Colon (tissue), 2 donors: Measurements from ENCODE around the gene TYK2.

Source experiments
- FAIRE-seq: peaks from 2 replicates; lab custom pipeline; 2012; peaks lifted over from hg19 to GRCh38; lab: Jason Lieb, UNC
- donor health status: control.
- donor health status: control.

Gene TYK2

GRCh38 chr19:10333758-10334587 lies 46.4 kb downstream of the TYK2 start:
- no peak for FAIRE-seq

GRCh38 chr19:10332965-10333757 lies 47.2 kb downstream of the TYK2 start, which contains the start of gene RAVER1:
TSS of gene RAVER1 (minus strand) at chr19:10333529. CDS start at chr19:10333507, 22 bp downstream.
- FAIRE-seq = no peak

- no peak for FAIRE-seq
Measured at GRCh38 chr19:10332158-10332964, 48.0 kb downstream of the TYK2 start.

GRCh38 chr19:10329555-10329954 lies 50.8 kb downstream of the TYK2 start:
- FAIRE-seq = no peak

- FAIRE-seq = no peak
Measured at GRCh38 chr19:10328558-10329429, 51.6 kb downstream of the TYK2 start.

GRCh38 chr19:10327793-10328192 lies 52.6 kb downstream of the TYK2 start:
- no peak for FAIRE-seq

GRCh38 chr19:10325732-10326131 lies 54.6 kb downstream of the TYK2 start:
- FAIRE-seq = no peak

GRCh38 chr19:10321874-10322835 lies 58.2 kb downstream of the TYK2 start:
- FAIRE-seq = no peak

GRCh38 chr19:10321417-10321797 lies 59.0 kb downstream of the TYK2 start:
- FAIRE-seq = no peak

GRCh38 chr19:10320602-10321416 lies 59.6 kb downstream of the TYK2 start:
- FAIRE-seq = no peak

GRCh38 chr19:10318807-10319682 lies 61.3 kb downstream of the TYK2 start:
- FAIRE-seq = no peak

GRCh38 chr19:10317857-10318462 lies 62.4 kb downstream of the TYK2 start:
- FAIRE-seq = no peak

GRCh38 chr19:10317045-10317856 lies 63.1 kb downstream of the TYK2 start:
- no peak for FAIRE-seq

GRCh38 chr19:10316229-10317044 lies 63.9 kb downstream of the TYK2 start:
- FAIRE-seq = no peak

- FAIRE-seq = no peak
Measured at GRCh38 chr19:10315335-10316214, 64.8 kb downstream of the TYK2 start, which contains the start of gene FDX2. TSS of gene FDX2 (minus strand) at chr19:10316015. CDS start at chr19:10315996, 19 bp downstream.
